ENCODE measurements around the gene ZNF146. TPM values are rescaled to one million over a fixed set of nuclear protein-coding genes. Genes with fewer than 3 reads are reported as not detected.

Gene ZNF146
- total and polyA plus RNA-seq, 2 experiments from 2014 or later, result 60.0 to 64.6 TPM

GRCh38 chr19:36252047-36252446 lies 37.1 kb downstream of the ZNF146 start:
- Histone ChIP-seq H3K9me3 (ENCODE audit: low read depth) (no peaks in the 10 kb centered on the region), H2AFZ (no peak overlapping the region), H3K4me3 (no peak overlapping the region), H3F3A (ENCODE audit: insufficient read depth) (no peaks in the 10 kb centered on the region), H3K27ac (no peak overlapping the region), H3K36me3 (ENCODE audit: low read depth) (no peaks in the 10 kb centered on the region), H3K79me2 (ENCODE audit: insufficient read depth) (no peaks in the 10 kb centered on the region), H3K4me1 (ENCODE audit: insufficient read depth) (no peaks in the 10 kb centered on the region), H3K9ac (no peak overlapping the region), H4K20me1 (ENCODE audit: insufficient read depth) (no peaks in the 10 kb centered on the region), H3K27me3 (replicated peaks; ENCODE audit: insufficient read depth) (no peaks in the 10 kb centered on the region), H3K4me2 (ENCODE audit: unreplicated experiment) (no peak overlapping the region), H3K9me2 (ENCODE audit: insufficient read depth) (no peaks in the 10 kb centered on the region)
- TF ChIP-seq EZH2phosphoT487 (IDR thresholded peaks at IDR 0.05; ENCODE audit: insufficient read depth, low read depth) (no peak), EZH2 (IDR thresholded peaks at IDR 0.05; ENCODE audit: insufficient read depth, poor library complexity, severe bottlenecking) (no peak)
- WGBS, 2 experiments (ENCODE audit: low coverage in 1 of 2, low lambda C conversion rate in 2 of 2, missing lambda C conversion rate in 2 of 2), result 26% methylated on average over 1 of the region's 1 CpG
- DNase-seq, result peak; percentile 7
- in situ Hi-C loops (cut with MboI), result loop anchor here (10.0 kb wide), 1 partner anchor 83 kb away; no protein-coding TSS in a partner anchor

GRCh38 chr19:36254848-36255247 lies 39.9 kb downstream of the ZNF146 start:
- Histone ChIP-seq H3F3A (ENCODE audit: insufficient read depth) (no peaks in the 10 kb centered on the region), H3K9me3 (ENCODE audit: low read depth) (no peaks in the 10 kb centered on the region), H2AFZ (no peak overlapping the region), H3K36me3 (ENCODE audit: low read depth) (no peaks in the 10 kb centered on the region), H3K4me2 (ENCODE audit: unreplicated experiment) (no peak overlapping the region), H3K79me2 (ENCODE audit: insufficient read depth) (no peaks in the 10 kb centered on the region), H3K4me1 (ENCODE audit: insufficient read depth) (no peaks in the 10 kb centered on the region), H4K20me1 (ENCODE audit: insufficient read depth) (no peaks in the 10 kb centered on the region), H3K9ac (no peak overlapping the region), H3K4me3 (no peak overlapping the region), H3K27me3 (replicated peaks; ENCODE audit: insufficient read depth) (no peaks in the 10 kb centered on the region), H3K9me2 (ENCODE audit: insufficient read depth) (no peaks in the 10 kb centered on the region), H3K27ac (no peak overlapping the region)
- 82 to 85% methylated on average over 11 of the region's 11 CpGs for WGBS, 2 experiments (ENCODE audit: low coverage in 1 of 2, low lambda C conversion rate in 2 of 2, missing lambda C conversion rate in 2 of 2)
- DNase-seq, result no peak
- in situ Hi-C loops (cut with MboI), result loop anchor here (10.0 kb wide), 1 partner anchor 80 kb away; no protein-coding TSS in a partner anchor
- no peak for TF ChIP-seq EZH2phosphoT487 (IDR thresholded peaks at IDR 0.05; ENCODE audit: insufficient read depth, low read depth)

- no peak overlapping the region for H3K27ac ChIP-seq
- H3F3A ChIP-seq (ENCODE audit: insufficient read depth), result no peaks in the 10 kb centered on the region
- no peak overlapping the region for H2AFZ ChIP-seq
- no peak for TF ChIP-seq EZH2phosphoT487 (IDR thresholded peaks at IDR 0.05; ENCODE audit: insufficient read depth, low read depth)
- DNase-seq, result no peak
- no peaks in the 10 kb centered on the region for H3K27me3 ChIP-seq (replicated peaks; ENCODE audit: insufficient read depth)
- no peak overlapping the region for H3K9ac ChIP-seq
- no peaks in the 10 kb centered on the region for H3K36me3 ChIP-seq (ENCODE audit: low read depth)
- H3K79me2 ChIP-seq (ENCODE audit: insufficient read depth), result no peaks in the 10 kb centered on the region
- no peak overlapping the region for H3K4me3 ChIP-seq
- H4K20me1 ChIP-seq (ENCODE audit: insufficient read depth), result no peaks in the 10 kb centered on the region
- in situ Hi-C loops (cut with MboI), result loop anchor here (10.0 kb wide), 1 partner anchor 79 kb away; no protein-coding TSS in a partner anchor
- H3K4me1 ChIP-seq (ENCODE audit: insufficient read depth), result no peaks in the 10 kb centered on the region
- H3K9me2 ChIP-seq (ENCODE audit: insufficient read depth), result no peaks in the 10 kb centered on the region
- WGBS, 2 experiments (ENCODE audit: low coverage in 1 of 2, low lambda C conversion rate in 2 of 2, missing lambda C conversion rate in 2 of 2), result 82 to 91% methylated on average over 28 of the region's 28 CpGs
- H3K4me2 ChIP-seq (ENCODE audit: unreplicated experiment), result no peak overlapping the region
- H3K9me3 ChIP-seq (ENCODE audit: low read depth), result no peaks in the 10 kb centered on the region
Measured at GRCh38 chr19:36255316-36255715, 40.4 kb downstream of the ZNF146 start.

GRCh38 chr19:36256064-36256463 lies 41.2 kb downstream of the ZNF146 start:
- 85 to 88% methylated on average over 15 of the region's 15 CpGs for WGBS, 2 experiments (ENCODE audit: low coverage in 1 of 2, low lambda C conversion rate in 2 of 2, missing lambda C conversion rate in 2 of 2)
- Histone ChIP-seq H3K27me3 (replicated peaks; ENCODE audit: insufficient read depth) (no peaks in the 10 kb centered on the region), H3F3A (ENCODE audit: insufficient read depth) (no peaks in the 10 kb centered on the region), H3K27ac (no peak overlapping the region), H3K9me2 (ENCODE audit: insufficient read depth) (no peaks in the 10 kb centered on the region), H3K36me3 (ENCODE audit: low read depth) (no peaks in the 10 kb centered on the region), H3K9me3 (ENCODE audit: low read depth) (no peaks in the 10 kb centered on the region), H3K9ac (no peak overlapping the region), H4K20me1 (ENCODE audit: insufficient read depth) (no peaks in the 10 kb centered on the region), H3K4me1 (ENCODE audit: insufficient read depth) (no peaks in the 10 kb centered on the region), H3K79me2 (ENCODE audit: insufficient read depth) (no peaks in the 10 kb centered on the region), H2AFZ (no peak overlapping the region), H3K4me3 (no peak overlapping the region), H3K4me2 (ENCODE audit: unreplicated experiment) (no peak overlapping the region)
- no peak for DNase-seq
- in situ Hi-C loops (cut with MboI), result loop anchor here (10.0 kb wide), 1 partner anchor 79 kb away; no protein-coding TSS in a partner anchor
- no peak for TF ChIP-seq EZH2 (IDR thresholded peaks at IDR 0.05; ENCODE audit: insufficient read depth, poor library complexity, severe bottlenecking)
- no peak for TF ChIP-seq EZH2phosphoT487 (IDR thresholded peaks at IDR 0.05; ENCODE audit: insufficient read depth, low read depth)

Measured in GM23248 (cell line).